Measurements from ENCODE around the gene PRDM16. TPM values are rescaled to one million over a fixed set of nuclear protein-coding genes. Genes with fewer than 3 reads are reported as not detected.

The PRDM16 gene
- polyA plus RNA-seq, 1 donor (not counting 4 experiments of a cell fraction or from before 2014, with no cell fraction given): 0.05 TPM

DNA sequence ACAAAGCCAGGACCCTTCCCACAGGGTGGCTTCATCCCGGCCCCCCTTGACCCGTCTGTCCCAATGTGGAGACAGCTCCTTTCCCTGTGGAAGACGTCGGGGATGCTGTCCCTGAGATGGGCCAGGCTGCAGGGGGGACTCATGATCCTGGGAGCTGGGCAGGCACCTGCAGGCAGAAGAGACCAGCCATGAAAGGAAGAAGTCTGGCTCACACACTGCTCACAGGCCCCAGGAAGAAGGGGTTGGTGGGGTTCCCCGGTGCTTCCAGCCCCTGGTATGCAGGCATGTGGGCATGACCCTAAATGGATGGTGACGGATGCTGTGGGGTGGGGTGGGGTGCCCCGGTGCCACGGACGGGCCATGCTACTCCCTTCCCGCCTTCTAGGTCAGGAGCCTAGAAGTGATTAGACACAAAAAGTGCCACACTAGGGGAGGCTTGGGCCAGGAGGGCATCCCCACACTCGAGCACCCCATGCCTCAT, 39.5 kb upstream of the PRDM16 start:
- no peak for TF ChIP-seq EZH2 (IDR thresholded peaks at IDR 0.05; ENCODE audit: low read length)
- TF ChIP-seq, protein P1, sequence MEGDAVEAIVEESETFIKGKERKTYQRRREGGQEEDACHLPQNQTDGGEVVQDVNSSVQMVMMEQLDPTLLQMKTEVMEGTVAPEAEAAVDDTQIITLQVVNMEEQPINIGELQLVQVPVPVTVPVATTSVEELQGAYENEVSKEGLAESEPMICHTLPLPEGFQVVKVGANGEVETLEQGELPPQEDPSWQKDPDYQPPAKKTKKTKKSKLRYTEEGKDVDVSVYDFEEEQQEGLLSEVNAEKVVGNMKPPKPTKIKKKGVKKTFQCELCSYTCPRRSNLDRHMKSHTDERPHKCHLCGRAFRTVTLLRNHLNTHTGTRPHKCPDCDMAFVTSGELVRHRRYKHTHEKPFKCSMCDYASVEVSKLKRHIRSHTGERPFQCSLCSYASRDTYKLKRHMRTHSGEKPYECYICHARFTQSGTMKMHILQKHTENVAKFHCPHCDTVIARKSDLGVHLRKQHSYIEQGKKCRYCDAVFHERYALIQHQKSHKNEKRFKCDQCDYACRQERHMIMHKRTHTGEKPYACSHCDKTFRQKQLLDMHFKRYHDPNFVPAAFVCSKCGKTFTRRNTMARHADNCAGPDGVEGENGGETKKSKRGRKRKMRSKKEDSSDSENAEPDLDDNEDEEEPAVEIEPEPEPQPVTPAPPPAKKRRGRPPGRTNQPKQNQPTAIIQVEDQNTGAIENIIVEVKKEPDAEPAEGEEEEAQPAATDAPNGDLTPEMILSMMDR (optimal IDR thresholded peaks at IDR 0.05 in 1 of 3, IDR thresholded peaks at IDR 0.05 in 1 of 3, conservative IDR thresholded peaks at IDR 0.05 in 1 of 3; ENCODE audit: extremely low read depth in 1 of 3, insufficient read depth in 2 of 3, low read length in 3 of 3): no peak
- Histone ChIP-seq H3K4me3 (ENCODE audit: control insufficient read depth in 2 of 3, extremely low read depth in 1 of 3, insufficient read depth in 2 of 3, low read depth in 1 of 3, low read length in 3 of 3) (no peak overlapping the region), H2AFZ (ENCODE audit: control insufficient read depth, low read length) (no peak overlapping the region), H3K4me1 (ENCODE audit: control insufficient read depth, extremely low read depth, insufficient read depth, low read length) (no peaks in the 10 kb centered on the region), H3K9me1 (ENCODE audit: control insufficient read depth, extremely low read depth, insufficient read depth, low read length) (no peaks in the 10 kb centered on the region), H3K27me3 (ENCODE audit: control insufficient read depth, extremely low read depth, insufficient read depth, low read length) (no peaks in the 10 kb centered on the region), H3K79me2 (ENCODE audit: control insufficient read depth, insufficient read depth, low read length) (no peaks in the 10 kb centered on the region), H3K4me2 (ENCODE audit: control insufficient read depth, extremely low read depth, insufficient read depth, low read depth, low read length) (no peak overlapping the region), H3K27ac (ENCODE audit: control insufficient read depth, insufficient read depth, low read length) (no peak overlapping the region), H3K9me3 (ENCODE audit: control insufficient read depth, low read depth, low read length) (peaks cover 8% of the 10 kb centered on the region), H3K9ac (ENCODE audit: control insufficient read depth, extremely low read depth, insufficient read depth, low read length) (no peak overlapping the region), H4K20me1 (ENCODE audit: control insufficient read depth, extremely low read depth, insufficient read depth, low read length) (no peaks in the 10 kb centered on the region), H3K36me3 (ENCODE audit: control insufficient read depth in 2 of 2, extremely low read depth in 1 of 2, insufficient read depth in 2 of 2, low read length in 2 of 2) (no peaks in the 10 kb centered on the region)
- DNase-seq (ENCODE audit: low read depth, low spot score) (no peak), FAIRE-seq (no peak)
- dilution Hi-C loops (cut with MboI; ENCODE audit: extremely low pct_ligation_motif_present, low sequenced_read_pairs): no loop called here

DNA sequence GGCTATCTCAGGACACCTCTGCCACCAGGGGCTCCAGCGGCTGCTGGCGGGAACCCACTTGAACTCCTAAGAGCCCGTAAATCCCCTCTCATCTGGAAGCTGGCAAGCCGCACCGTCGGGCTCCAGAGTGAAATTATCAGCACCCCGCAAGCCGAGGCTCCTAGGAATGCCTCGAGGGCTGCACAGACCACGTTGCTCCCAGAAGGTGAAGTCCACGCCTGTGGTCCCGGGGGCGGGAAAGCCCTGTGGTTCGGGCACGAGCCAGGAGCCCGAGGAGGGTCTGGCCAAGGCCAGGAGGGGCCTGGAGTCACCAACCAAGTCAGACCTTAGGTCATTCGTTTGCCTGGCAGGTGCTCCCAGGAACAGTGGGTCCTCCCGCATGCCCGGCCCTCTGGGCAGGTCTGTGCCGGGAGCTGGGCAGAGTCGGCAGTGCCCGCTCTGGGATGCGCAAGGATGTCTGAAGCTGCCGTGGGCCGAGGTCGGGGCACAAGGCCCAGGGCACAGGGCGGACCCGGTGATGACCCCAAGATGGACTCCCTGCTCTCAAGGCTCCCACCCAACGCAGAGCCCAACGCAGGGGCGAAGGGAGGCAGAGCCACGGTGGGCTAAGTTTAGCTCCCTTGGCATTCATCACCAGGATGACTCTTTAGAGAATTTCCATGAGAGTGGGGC, 38.9 kb upstream of the PRDM16 start:
- Histone ChIP-seq H3K27me3 (ENCODE audit: control insufficient read depth, extremely low read depth, insufficient read depth, low read length) (no peaks in the 10 kb centered on the region), H3K9me3 (ENCODE audit: control insufficient read depth, low read depth, low read length) (peaks cover 8% of the 10 kb centered on the region), H3K4me3 (ENCODE audit: control insufficient read depth in 2 of 3, extremely low read depth in 1 of 3, insufficient read depth in 2 of 3, low read depth in 1 of 3, low read length in 3 of 3) (no peak overlapping the region), H3K9ac (ENCODE audit: control insufficient read depth, extremely low read depth, insufficient read depth, low read length) (no peak overlapping the region), H2AFZ (ENCODE audit: control insufficient read depth, low read length) (no peak overlapping the region), H3K9me1 (ENCODE audit: control insufficient read depth, extremely low read depth, insufficient read depth, low read length) (no peaks in the 10 kb centered on the region), H3K4me1 (ENCODE audit: control insufficient read depth, extremely low read depth, insufficient read depth, low read length) (no peaks in the 10 kb centered on the region), H3K36me3 (ENCODE audit: control insufficient read depth in 2 of 2, extremely low read depth in 1 of 2, insufficient read depth in 2 of 2, low read length in 2 of 2) (no peaks in the 10 kb centered on the region), H3K4me2 (ENCODE audit: control insufficient read depth, extremely low read depth, insufficient read depth, low read depth, low read length) (no peak overlapping the region), H4K20me1 (ENCODE audit: control insufficient read depth, extremely low read depth, insufficient read depth, low read length) (no peaks in the 10 kb centered on the region), H3K27ac (ENCODE audit: control insufficient read depth, insufficient read depth, low read length) (no peak overlapping the region), H3K79me2 (ENCODE audit: control insufficient read depth, insufficient read depth, low read length) (no peaks in the 10 kb centered on the region)
- FAIRE-seq: no peak
- TF ChIP-seq, protein P1 (optimal IDR thresholded peaks at IDR 0.05 in 1 of 3, IDR thresholded peaks at IDR 0.05 in 1 of 3, conservative IDR thresholded peaks at IDR 0.05 in 1 of 3; ENCODE audit: extremely low read depth in 1 of 3, insufficient read depth in 2 of 3, low read length in 3 of 3): no peak
- TF ChIP-seq EZH2 (IDR thresholded peaks at IDR 0.05; ENCODE audit: low read length): no peak
- dilution Hi-C loops (cut with MboI; ENCODE audit: extremely low pct_ligation_motif_present, low sequenced_read_pairs): no loop called here
- DNase-seq (ENCODE audit: low read depth, low spot score): no peak
